NCI-H1105 treated with DMSO at 0.1 percent for 48 hours (cell line): Measurements from ENCODE around the gene ERFE.

Experiments
- DNase-seq: peaks from one replicate; lab custom pipeline; 2025; lab: John Stamatoyannopoulos, UW

ERFE gene

DNA sequence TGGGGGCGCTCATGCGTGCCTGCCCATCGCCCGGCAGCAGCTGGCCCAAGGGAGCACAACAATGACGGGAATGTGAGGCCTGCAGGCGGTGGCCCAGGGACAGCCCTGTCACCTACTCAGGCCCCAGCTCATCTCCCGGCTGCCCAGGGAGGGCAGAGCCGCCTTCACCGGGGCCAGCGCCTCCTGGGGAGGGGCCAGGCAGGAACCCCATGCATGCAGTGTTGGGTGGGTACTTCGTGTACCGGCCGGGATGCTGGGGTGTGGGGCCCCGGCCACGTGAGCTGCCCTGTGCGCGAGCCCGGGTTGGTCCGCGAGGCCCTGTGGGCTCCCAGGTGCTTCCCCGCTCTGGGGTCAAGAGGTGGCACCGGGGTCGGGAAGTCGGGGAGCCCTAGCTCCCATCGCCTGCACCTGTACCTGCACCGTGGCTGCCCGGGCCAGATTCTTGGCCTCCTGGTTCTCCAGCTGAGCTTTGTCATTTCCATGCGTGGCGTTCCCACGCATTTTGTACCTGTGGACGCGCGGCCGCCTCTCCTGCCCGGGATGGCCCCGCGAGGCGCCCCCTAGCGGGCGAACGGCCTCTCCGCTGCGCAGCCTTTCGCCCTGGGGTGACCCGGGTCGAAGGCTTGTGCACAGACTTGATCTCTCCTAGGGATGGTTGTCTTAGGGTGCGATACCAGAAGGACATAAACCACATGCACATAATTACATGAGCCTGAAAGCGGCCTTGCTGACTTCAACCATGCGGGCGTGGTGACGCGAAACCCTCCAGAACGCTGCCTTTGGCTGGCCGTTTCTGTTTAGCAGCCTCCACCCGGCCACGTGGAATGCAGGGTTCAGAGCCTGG is 19.4 kb upstream of the ERFE start:
- no peak for DNase-seq

DNA sequence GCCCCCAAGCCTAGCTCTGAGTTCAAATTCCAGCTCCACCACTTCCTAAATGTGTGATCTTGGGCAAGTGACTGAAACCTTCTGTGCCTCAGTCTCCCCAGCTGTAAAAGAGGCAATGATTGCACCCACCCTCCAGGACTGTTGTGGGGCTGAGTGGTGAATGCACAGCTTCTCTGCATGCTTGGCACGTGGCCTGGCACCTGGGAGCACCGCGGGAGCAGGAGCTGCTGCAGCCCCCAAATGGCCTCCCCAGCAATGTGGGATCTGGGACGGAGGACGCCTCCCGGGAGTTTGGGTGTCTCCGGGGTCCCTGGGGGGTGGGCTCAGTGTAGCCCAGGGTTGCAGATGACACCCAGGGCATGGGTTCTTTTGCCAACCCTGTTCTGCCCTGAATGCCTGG is 18.7 kb upstream of the ERFE start:
- no peak for DNase-seq

DNA sequence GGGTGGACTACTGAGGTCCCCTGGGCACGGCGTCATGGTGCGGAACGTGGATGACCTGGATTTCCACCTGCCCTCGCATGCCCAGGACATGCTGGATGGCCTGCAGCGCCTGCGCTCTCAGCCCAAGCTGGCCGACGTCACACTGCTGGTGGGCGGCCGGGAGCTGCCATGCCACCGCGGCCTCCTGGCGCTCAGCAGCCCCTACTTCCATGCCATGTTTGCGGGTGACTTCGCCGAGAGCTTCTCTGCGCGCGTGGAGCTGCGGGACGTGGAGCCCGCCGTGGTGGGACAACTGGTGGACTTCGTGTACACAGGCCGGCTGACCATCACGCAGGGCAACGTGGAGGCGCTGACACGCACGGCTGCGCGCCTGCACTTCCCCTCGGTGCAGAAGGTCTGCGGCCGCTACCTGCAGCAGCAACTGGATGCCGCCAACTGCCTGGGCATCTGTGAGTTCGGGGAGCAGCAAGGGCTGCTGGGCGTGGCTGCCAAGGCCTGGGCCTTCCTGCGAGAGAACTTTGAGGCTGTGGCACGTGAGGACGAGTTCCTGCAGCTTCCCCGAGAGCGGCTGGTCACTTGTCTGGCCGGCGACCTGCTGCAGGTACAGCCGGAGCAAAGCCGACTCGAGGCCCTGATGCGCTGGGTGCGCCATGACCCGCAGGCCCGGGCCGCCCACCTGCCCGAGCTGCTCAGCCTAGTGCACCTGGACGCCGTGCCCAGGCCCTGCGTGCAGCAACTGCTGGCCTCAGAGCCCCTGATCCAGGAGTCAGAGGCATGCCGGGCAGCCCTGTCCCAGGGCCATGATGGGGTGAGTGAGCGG is 17.8 kb upstream of the ERFE start:
- no peak for DNase-seq

DNA sequence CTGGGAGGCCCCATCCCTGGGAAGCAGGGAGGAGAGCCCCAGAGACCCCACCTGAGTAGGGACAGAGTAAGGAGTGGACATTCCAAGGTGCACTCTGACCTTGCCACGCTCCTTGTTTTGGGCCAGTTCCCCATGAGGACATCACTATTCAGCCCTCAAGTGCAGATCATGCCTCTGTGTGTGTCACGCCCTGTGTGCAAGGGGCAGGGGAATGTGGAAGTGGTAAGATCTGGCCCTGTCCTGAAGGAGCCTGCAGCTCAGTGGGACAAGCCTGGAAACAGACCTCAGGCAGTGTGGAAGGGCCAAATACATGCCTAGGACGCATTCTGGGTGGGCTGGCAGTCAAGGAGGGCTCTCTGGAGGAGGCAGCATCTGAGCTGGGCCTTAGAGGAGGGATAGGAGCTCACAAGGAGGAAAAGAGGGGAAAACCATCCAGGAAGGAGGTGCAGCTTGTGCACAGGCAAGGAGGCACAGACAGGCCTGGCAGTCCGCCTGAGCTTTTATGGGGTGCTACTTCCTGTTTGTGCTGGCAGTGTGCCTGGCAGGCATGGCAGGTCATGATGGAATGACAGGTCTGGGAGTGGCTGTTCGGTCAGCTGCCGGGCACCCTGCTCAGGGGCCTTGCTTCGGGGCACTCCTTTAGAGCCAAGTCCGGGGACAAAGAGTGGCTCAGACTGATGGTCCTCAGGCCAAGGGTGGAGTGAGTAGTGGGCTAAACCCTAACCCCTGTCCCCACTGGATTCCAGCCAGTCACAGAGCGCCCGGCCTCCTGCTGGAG is 17.0 kb upstream of the ERFE start:
- DNase-seq = no peak

DNA sequence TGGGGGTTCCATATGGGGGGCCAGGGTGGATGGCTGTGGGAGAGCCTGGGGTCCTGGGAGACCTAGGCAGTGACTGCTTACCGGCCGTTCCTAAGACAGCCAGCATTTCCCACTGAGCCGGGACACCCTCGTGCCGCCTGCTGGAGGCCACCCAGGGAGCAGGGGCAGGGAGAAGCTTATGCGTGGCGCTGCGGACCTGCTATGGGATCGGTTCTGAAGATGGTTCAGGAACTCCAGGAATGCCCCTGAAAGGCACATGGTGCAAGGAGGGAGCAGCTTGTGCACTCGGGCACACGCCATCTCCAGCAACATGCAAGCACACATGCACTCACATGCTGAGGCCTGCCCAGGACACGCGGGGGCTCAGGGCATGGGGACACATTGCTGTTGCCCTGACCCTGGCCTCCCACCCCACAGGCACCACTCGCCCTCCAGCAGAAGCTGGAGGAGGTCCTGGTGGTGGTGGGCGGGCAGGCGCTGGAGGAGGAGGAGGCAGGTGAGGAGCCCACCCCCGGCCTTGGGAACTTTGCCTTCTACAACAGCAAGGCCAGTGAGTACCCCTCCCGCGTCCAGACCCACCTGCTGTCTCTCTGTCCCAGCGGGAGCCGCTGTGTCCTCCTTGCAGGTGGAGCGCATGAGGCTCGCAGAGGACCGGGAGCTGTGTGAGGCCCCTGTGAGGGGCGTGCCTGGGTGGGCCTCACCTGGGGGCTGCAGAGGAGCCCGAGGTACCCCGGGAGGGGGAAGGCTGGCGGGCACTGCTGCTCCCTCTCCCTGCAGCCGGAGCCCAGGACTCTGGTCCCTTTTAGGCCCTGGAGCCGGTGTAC is 16.2 kb upstream of the ERFE start:
- DNase-seq = no peak

DNA sequence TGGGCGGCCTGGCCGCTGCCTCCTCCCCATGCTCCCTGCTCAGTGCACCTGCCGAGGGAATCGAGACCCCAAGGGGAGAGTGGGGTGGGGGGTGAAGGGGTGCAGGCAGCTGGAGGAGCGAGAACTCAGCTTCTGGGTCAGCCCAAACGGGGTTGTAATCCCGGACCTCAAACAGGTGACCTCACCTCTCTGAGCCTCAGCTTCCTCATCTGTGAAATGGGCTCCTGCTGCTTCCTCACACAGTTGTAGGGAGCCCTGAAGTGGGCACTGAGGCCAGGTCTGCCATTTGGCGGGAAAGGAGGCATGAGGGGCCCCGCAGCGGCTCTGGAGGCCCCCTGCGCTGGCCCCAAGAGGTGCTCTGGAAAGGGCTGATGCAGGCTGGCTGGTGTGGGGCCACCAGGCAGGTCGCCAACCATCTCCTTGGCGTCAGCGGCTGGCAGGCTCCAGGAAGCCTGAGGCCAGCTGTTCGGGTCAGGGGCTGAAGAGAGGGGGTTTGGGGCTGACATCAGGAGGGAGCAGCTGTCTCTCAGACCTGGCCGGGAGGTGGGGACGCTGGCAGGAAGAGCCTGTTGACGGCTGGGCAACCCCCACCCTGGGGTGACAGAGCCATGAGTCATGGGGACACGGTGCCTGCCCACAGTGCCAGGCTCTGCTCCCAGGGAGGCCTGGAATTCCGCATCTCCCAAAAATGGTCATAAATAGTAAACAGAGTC is 15.4 kb upstream of the ERFE start:
- no peak for DNase-seq

DNA sequence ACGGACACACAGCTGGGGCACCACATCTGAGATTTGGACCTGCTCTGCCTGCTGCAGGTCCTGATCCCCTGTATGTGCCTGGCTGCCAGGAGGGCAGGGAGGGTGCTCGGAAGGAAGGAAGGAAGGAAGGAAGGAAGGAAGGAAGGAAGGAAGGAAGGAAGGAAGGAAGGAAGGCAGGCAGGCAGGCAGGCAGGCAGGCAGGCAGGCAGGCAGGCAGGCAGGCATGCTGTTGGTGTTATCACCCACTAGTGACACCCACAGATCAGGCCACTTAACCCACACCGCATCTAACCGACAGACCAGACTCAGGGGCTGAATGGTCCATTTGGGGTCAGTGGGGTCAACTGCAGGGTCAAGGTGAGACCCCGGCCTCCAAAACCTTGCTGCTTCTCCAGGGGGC is 14.5 kb upstream of the ERFE start:
- DNase-seq = no peak

DNA sequence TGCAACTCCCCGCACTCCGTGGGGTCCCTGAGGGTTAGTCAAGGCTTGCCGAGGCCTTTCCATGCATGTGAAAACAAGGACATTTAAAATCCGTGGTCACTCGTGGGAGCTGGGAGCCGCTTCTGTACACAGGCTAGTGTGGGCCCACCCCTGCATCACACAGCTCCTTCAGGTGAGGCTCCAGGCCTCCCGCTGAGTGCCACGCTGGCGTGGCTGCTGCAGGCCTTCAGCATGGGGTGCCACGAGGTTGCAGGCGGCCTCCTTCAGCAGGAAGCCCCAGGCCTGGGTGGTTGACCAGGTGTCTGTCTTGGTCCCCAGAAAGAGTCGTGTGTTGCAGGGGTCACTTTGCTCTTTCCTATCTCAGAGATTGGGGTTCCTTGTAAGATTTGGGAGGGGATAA is 13.7 kb upstream of the ERFE start:
- DNase-seq = no peak

DNA sequence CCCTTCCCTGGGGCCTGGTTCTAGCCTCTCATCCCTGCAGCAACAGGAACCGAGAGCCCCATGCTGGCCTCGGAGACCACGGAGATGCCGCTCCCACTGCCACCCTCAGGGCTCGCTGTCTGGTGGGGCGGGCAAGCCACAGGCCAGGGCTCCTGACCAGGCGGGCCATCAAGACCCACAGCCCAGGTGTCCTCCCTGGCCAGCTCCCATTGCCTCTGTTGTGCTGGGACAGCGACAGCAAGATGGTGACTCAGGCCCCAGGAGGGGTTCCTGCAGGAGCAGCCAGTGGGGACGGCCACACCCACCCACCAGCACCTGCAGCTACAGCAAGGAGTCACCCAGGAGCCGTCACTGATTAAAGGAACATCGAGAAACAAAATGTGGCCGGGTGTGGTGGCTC is 12.9 kb upstream of the ERFE start:
- no peak for DNase-seq

DNA sequence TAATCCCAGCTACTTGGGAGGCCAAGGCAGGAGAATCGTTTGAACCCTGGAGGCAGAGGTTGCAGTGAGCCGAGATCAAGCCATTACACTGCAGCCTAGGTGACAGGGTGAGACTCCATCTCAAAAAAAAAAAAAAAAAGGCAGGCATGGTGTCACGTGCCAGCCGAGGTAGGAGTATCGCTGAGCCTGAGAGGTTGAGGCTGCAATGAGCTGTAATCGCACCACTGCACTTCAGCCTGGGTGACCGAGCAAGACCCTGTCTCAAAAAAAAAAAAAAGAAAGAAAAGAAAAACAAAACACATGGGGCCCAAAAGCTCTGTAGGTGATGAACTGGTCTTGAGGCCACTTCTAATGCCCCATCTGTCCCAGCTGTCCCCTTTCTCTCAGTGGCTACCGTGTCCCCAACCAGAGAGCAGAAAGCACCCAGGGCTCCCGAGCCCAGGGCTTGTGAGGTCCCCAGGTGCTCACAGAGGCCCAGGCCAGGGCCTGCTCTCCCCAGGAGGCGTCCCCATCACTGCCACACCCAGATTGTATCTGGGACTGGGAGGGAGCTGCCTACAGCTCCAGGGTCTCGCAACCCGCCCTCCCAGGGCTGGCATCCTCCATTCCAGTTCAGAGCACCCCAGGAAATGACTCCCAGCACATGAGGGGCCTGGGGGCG is 11.8 kb upstream of the ERFE start:
- no peak for DNase-seq

DNA sequence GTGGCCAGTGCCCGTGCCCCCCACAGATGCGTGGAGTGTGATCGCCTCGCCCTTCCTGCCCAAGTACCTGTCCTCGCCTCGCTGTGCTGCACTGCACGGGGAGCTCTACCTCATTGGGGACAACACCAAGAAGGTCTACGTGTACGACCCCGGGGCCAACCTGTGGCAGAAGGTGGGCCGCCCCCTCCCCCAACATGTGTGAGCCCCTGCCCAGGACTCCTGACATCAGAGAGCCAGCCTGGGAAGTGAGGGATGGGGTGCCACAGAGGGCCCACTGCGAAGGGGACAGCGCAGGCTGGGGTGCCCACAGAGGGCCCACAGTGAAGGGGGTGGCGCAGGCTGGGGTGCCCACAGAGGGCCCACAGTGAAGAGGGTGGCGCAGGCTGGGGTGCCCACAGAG is 9.8 kb upstream of the ERFE start:
- no peak for DNase-seq

DNA sequence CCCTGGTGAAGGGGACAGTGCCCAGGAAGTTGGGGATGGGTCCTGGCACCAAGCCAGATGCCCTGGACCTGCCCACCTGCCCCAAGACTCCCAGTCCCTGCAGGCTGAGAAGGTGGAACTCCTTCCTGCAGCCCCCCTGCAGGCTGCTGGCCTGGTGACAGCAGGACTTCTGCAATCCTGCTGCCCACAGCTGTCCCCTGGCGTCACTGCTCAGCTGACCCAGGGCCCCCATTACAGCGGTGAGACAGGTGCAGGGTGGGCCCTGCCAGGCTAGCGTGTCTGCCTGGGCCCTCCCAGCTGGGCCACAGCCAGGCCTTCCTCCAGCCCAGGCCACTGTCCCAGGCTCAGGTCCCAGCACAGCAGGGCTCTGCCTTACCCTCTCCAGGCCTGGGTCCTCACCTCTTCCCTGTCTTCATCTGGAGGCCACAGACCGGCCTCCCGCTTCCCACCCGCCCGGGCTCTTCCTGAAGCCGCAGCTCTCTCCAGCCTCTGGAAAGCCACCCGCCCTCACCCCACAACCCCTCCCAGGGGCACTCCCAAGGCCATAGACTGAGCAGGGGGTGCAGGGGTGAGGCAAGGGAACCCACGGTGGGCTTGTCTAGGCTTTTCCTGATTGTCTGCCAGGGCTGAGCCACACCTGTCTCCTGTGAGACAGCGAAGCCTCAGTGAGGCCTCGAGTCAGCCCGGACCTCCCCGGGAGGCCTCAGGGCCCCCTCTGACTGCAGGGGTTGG is 8.8 kb upstream of the ERFE start:
- DNase-seq = no peak

DNA sequence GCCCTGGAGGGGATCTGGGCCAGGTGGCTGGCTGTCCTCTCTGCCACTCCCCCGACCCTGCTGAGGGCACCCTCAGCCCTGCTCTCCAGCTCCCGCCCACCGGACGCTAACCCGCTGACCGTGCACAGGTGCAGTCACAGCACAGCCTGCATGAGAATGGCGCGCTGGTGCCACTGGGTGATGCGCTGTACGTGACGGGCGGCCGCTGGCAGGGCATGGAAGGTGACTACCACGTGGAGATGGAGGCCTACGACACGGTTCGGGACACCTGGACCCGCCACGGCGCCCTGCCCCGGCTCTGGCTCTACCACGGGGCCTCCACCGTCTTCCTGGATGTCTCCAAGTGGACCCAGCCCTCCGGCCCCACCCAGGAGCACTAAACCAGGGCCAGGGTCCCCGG is 8.1 kb upstream of the ERFE start:
- DNase-seq = no peak

DNA sequence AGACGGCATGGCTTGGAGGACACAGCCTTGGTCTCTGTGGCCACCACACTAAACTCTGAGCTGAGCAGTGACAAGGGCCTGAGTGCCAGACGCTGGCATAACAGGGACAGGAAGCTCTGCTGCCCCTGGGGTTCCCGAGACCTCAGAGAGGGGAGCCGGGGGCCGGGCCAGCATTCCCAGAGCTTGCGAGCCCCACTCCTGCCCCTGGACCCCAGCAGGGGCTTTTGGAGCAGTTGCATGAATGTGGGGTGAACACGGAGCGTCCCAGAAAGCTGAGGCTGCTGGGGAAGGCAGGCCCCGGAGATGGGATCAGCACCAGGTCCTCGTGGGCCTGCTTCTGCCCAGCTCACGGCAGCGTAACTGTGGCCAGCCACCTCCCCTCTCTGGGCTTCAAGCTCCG is 7.6 kb upstream of the ERFE start:
- no peak for DNase-seq

DNA sequence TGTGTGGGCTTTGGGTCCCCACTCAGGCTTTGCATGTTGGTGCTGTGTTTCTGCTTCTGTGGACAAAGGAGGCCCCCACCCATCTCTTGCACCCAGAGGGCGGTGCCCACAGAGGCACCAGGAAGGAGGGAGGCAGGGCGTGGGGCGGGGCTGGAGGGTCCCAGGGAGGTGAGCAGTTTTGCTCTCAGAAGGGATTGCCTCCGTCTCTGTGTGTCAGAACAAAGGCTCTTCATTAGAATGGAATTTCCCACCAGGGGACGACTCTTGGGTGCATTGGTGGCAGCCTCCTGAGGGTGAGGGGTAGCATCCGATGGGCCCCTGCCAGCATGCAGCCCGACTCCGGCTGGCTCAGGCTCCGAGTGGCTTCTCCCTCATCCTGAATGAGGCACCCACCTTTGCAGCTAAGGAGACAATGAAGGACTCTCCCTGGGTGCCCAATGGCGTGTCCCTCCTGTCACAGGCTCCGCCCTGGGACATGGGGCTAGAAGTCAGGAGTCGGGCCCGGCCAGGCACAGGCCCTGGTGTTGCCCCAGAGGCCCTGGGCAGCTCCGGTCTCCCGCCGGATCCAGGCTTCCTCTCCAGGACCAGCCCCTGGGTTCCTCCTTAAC is 7.0 kb upstream of the ERFE start:
- no peak for DNase-seq

DNA sequence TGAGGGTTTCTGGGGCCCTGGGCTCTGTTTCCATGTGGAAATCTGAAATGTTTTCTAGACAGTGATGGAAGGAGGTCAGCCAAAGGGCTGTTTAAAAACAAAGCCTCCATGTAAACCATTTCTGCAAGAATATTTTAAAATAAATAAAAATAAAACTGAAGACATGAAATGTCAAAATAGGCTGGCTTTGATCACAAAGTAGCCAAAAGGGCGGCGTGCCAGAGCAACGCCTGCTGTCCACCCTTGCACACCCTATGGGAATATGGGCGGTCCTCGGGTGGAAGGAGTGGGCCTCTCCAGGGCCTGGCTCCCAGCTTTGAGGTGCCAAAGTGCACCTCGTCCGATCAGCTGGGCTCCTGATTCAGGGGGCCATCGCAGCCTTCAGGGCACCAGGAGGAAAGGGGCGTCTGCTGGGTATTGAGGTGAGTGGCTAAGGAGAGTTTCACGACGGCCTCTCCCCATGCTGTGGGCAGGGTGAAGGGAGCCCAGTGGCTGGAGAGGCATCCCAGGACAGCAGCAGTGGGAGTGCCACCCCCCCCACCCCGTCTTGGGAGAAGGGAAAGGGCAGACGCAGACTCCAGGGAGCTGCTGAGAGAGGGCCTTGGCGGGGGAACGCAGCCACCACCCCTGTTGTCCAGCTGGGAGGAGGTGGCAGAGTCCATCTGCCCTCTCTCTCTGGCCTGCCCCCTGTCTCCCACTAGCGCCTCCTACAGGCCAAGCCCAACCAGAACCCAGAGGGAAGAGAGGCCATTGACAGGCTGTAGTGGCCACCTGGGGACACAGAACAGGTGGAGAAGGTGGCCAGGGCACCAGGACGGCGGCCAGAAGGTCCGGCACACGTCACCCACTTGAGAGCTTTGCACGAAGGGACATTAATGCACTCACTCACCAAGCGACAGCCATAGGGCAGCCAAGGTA is 5.7 kb upstream of the ERFE start:
- DNase-seq = no peak

DNA sequence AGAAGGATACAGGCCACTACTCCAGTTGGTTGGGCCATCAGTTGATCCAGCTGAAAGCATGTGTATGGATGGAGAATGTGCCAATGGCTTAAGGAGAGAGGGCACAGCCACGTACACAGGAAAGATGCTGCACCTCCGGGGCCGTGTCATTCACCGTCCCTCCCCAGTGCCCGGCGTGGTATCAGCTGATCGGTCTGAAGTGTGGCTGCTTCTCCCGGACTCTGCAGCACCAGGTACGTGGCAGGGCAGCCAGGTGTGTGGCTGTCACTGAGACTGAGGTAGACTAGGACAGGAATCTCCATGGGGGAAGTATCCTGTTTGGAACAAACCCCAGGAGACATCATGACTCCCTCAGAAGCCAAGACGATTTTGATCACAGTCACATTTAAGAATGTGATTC is 4.2 kb upstream of the ERFE start:
- DNase-seq = no peak

DNA sequence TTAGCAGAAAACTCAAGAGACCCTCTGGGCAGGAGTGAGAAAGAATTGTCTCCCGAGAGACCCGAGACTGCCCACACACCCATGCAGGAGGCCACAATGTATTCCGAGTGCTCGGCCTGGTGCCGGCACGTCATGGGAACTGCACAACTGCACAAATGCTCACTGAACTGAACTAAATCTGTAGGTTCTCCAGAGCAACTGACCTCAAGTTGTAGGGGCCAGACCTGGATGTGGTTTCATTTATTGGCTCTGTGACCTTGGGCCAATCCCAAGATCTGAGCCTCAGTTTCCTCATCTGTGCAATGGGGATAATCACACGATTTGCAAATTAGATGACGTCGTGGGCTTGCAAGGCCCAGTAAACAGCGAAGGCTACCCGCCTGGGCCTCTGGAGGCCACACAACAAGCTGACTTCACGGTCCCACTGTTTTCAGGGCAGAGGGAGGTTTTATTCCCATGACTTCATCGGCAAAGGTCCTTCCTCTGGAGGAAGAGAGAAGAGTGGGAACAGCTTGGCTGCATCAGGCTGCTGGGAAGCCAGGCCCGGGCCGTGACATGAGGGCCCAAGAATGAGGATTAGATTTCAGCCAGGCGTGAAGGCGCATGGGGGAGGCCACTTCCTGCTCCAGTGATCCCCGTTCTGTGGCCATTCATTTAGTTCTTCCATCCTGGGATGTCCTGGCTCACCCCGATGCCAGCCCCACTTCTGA is 3.6 kb upstream of the ERFE start:
- no peak for DNase-seq
